OCI-LY1 (cell line): Measurements from ENCODE around the gene PGAM2.

Source experiments
- H2AFZ ChIP-seq: fragments of 200-600 bp; sonication (generic), shearing (Covaris generic); 2 replicates; pipeline ENCODE4 v1.6.0; 2014; ENCODE audit warnings: antibody characterized with exemption, mild to moderate bottlenecking, low read length
- H3F3A ChIP-seq: fragments of 200-600 bp; sonication (generic), shearing (Covaris generic); 2 replicates; pipeline ENCODE4 v1.6.0; 2014; ENCODE audit warnings: mild to moderate bottlenecking, antibody characterized with exemption, low read length, moderate library complexity; ENCODE audit not compliant: insufficient read depth
- H3K27ac ChIP-seq: fragments of 200-600 bp; sonication (generic); 2 replicates; pipeline ENCODE4 v1.5.1; 2014; ENCODE audit warnings: low read length, mixed run types, mild to moderate bottlenecking, low read depth; ENCODE audit not compliant: poor library complexity, severe bottlenecking
- H3K27me3 ChIP-seq: fragments of 200-600 bp; sonication (generic); 2 replicates; pipeline ENCODE4 v1.6.0; 2014; ENCODE audit warnings: antibody characterized with exemption, mild to moderate bottlenecking, low read length, moderate library complexity; ENCODE audit not compliant: insufficient read depth
- H3K36me3 ChIP-seq: fragments of 200-600 bp; sonication (generic); 2 replicates; pipeline ENCODE4 v1.6.1; 2014; ENCODE audit warnings: mild to moderate bottlenecking, antibody characterized with exemption, low read length, moderate library complexity, mixed read lengths; ENCODE audit not compliant: insufficient read depth
- H3K4me1 ChIP-seq: fragments of 200-600 bp; sonication (generic); 2 replicates; pipeline ENCODE4 v1.5.1; 2014; ENCODE audit warnings: mild to moderate bottlenecking, low read length, moderate library complexity; ENCODE audit not compliant: insufficient read depth, severe bottlenecking
- H3K4me2 ChIP-seq: fragments of 200-600 bp; sonication (generic), shearing (Covaris generic); 2 replicates; pipeline ENCODE4 v1.6.1; 2014; ENCODE audit warnings: low read length
- H3K4me3 ChIP-seq: fragments of 200-600 bp; sonication (generic); 2 replicates; pipeline ENCODE4 v1.5.1; 2014; ENCODE audit warnings: low read length, low read depth, mild to moderate bottlenecking, mixed read lengths; ENCODE audit not compliant: poor library complexity, severe bottlenecking
- H3K79me2 ChIP-seq: fragments of 200-600 bp; shearing (Covaris generic); 2 replicates; pipeline ENCODE4 v1.6.1; 2016; ENCODE audit warnings: mixed run types, low read length, mixed read lengths; ENCODE audit not compliant: insufficient read depth
- H3K9ac ChIP-seq: fragments of 200-600 bp; sonication (generic), shearing (Covaris generic); 2 replicates; pipeline ENCODE4 v1.6.1; 2014; ENCODE audit warnings: mild to moderate bottlenecking, low read length, mixed read lengths
- H3K9me2 ChIP-seq: fragments of 200-600 bp; sonication (generic), shearing (Covaris generic); 2 replicates; pipeline ENCODE4 v1.6.1; 2014; ENCODE audit warnings: low read depth, mild to moderate bottlenecking, low read length, mixed read lengths
- H3K9me3 ChIP-seq: fragments of 200-600 bp; shearing (Covaris generic); 2 replicates; pipeline ENCODE4 v1.6.1; 2014; ENCODE audit warnings: low read length, mixed read lengths
- H4K20me1 ChIP-seq: fragments of 200-600 bp; sonication (generic), shearing (Covaris generic); 2 replicates; pipeline ENCODE4 v1.6.0; 2016; ENCODE audit warnings: mild to moderate bottlenecking, low read length; ENCODE audit not compliant: insufficient read depth
- CTCF ChIP-seq: fragments of 200-600 bp; sonication (generic), shearing (Covaris generic); IDR thresholded peaks from 2 replicates; pipeline ENCODE4 v1.5.1; 2017; ENCODE audit warnings: mild to moderate bottlenecking, antibody characterized with exemption, low read length, moderate library complexity, mixed read lengths
- EZH2 ChIP-seq: fragments of 200-600 bp; sonication (generic), shearing (Covaris generic); IDR thresholded peaks from 2 replicates; pipeline ENCODE4 v1.8.0; 2017; ENCODE audit warnings: borderline replicate concordance, mixed run types, mild to moderate bottlenecking, antibody characterized with exemption, low read length, moderate library complexity, mixed read lengths

Gene PGAM2

GRCh38 chr7:44057181-44057848, 8.1 kb downstream of the PGAM2 start:
- no peak overlapping the region for H3K4me2 ChIP-seq
- TF ChIP-seq CTCF = no peak
- TF ChIP-seq EZH2 = no peak
- H3K9ac ChIP-seq = no peak overlapping the region
- H3K9me3 ChIP-seq = no peaks in the 10 kb centered on the region
- H3K79me2 ChIP-seq = no peaks in the 10 kb centered on the region
- no peaks in the 10 kb centered on the region for H3K27me3 ChIP-seq
- H3K9me2 ChIP-seq = no peaks in the 10 kb centered on the region
- H3F3A ChIP-seq = no peaks in the 10 kb centered on the region
- H3K27ac ChIP-seq = no peak overlapping the region
- peaks cover 99% of the 10 kb centered on the region for H3K36me3 ChIP-seq
- no peak overlapping the region for H3K4me3 ChIP-seq
- peaks cover 12% of the 10 kb centered on the region for H3K4me1 ChIP-seq
- H4K20me1 ChIP-seq = no peaks in the 10 kb centered on the region
- H2AFZ ChIP-seq = no peak overlapping the region

- Histone ChIP-seq H3K4me1 (peaks cover 12% of the 10 kb centered on the region), H3F3A (no peaks in the 10 kb centered on the region), H3K9me3 (no peaks in the 10 kb centered on the region), H3K79me2 (no peaks in the 10 kb centered on the region), H4K20me1 (no peaks in the 10 kb centered on the region), H3K4me2 (no peak overlapping the region), H3K36me3 (peaks cover 98% of the 10 kb centered on the region), H2AFZ (no peak overlapping the region), H3K9me2 (no peaks in the 10 kb centered on the region), H3K4me3 (no peak overlapping the region), H3K27ac (no peak overlapping the region), H3K27me3 (no peaks in the 10 kb centered on the region), H3K9ac (no peak overlapping the region)
- TF ChIP-seq EZH2 = no peak
- no peak for TF ChIP-seq CTCF
Measured at GRCh38 chr7:44056681-44057080, 8.7 kb downstream of the PGAM2 start.

GRCh38 chr7:44052771-44053365, 12.5 kb downstream of the PGAM2 start:
- Histone ChIP-seq H3K27me3 (no peaks in the 10 kb centered on the region), H3K9ac (no peak overlapping the region), H3K4me1 (peaks cover 2% of the 10 kb centered on the region), H3K4me2 (no peak overlapping the region), H3K36me3 (peaks cover 85% of the 10 kb centered on the region), H3K79me2 (peaks cover 8% of the 10 kb centered on the region; the same call in 1 of the 2 replicates), H3K4me3 (no peak overlapping the region), H2AFZ (no peak overlapping the region), H3K9me2 (no peaks in the 10 kb centered on the region), H3K9me3 (no peaks in the 10 kb centered on the region), H3F3A (no peaks in the 10 kb centered on the region), H4K20me1 (no peaks in the 10 kb centered on the region), H3K27ac (no peak overlapping the region)
- TF ChIP-seq CTCF (no peak), EZH2 (no peak)
